ENCODE measurements around the gene ARFGAP1.
"Not testable (repeated sequence)": the region's sequence is repeated elsewhere in the genome, so short reads cannot be mapped to it uniquely, and the experiment has no call there.

The ARFGAP1 gene

DNA sequence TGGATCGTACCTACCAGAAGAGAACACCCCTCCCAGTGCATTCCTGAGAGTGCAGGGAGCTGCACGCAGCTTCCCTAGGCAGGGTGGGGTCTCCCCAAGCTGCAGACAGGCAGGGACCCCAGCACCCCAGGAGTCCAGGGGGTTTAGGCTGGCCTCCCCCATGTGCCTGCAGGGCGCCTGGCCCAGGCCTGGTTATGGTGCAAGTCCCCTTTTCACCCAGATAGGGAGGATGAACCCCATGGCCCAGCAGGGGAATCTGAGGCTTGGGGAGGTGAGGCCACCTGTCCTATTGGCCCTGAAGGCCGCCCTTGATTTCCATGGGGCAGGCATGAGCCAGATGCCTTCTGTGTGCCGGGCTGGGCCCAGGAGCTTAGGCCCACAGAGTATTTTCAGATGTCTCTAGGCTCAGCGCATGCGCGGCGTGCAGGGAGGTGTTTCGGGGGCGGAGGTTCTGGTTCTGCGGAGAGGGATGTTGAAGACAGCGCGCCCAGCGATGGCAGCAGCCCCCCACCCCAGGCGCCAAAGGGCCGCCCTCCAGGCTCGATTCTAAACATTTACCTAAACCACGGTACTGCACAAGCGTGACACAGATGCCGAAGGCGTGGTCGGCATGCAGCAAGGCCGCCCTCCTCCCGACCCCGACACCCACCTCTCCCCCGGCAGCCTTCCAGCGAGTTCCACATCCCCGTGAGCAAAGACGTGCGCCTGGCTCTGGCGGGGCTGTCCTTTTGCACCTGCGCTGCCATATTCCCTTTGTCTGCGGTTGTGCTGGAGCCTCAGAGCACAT is 49.7 kb downstream of the ARFGAP1 start:
- DNase-seq = peak; percentile 18

DNA sequence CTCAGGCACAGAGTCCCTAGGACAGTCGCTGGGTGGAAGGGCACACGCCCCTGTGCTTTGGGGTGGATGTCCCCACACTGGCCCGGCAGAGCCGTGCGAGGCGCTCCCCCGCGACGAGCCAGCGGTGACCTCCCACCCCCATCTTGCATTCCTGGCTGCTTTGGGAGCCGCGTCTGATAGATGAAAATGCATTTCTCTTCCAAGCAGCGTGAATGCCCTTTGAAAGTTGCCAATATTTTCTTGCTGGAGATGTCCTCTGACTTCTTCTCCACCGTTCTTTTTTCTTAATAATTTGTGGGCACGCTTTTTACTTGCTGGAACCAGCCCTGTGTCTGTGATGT is 50.3 kb downstream of the ARFGAP1 start:
- no peak for DNase-seq

GRCh38 chr20:63323357-63323981 is 50.9 kb downstream of the ARFGAP1 start:
- DNase-seq = peak; percentile 37

- no peak for DNase-seq
Observed at GRCh38 chr20:63325021-63325471, 52.4 kb downstream of the ARFGAP1 start.

DNA sequence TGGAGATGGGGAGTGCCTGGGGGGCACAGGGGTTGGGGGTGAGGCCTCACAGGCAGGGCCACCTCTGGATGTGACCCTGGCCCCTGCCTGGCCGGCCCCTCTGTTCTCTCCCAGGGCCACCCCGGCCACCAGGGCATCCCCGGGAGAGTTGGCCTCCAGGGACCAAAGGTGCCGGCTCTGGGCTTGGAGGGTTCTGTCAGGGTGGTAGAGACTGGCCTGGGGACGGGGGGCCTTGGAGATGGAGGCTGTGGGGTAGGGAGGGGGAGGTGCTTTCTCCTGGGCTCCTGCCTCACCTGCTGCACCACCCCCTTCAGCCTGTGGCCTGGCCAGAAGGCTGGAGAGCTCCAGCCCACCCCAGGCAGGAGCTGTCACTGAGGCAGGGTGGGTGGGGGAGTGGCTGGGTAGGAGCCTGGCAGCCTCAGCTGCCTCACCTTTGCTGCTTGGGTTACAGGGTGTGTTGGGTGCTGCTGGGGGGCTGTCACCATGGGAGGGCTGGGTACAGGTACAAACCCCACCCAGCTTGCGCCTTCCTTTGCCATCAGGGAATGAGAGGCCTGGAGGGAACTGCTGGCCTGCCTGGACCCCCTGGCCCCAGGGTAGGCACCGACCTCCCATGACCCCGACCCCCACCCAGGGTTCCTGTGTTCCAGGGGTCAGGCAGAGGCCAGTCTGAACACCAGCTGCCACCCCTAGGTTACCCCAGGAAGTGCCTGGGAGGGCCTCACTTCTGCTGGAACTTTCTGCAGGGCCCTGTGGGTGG is 53.1 kb downstream of the ARFGAP1 start:
- DNase-seq = no peak

DNA sequence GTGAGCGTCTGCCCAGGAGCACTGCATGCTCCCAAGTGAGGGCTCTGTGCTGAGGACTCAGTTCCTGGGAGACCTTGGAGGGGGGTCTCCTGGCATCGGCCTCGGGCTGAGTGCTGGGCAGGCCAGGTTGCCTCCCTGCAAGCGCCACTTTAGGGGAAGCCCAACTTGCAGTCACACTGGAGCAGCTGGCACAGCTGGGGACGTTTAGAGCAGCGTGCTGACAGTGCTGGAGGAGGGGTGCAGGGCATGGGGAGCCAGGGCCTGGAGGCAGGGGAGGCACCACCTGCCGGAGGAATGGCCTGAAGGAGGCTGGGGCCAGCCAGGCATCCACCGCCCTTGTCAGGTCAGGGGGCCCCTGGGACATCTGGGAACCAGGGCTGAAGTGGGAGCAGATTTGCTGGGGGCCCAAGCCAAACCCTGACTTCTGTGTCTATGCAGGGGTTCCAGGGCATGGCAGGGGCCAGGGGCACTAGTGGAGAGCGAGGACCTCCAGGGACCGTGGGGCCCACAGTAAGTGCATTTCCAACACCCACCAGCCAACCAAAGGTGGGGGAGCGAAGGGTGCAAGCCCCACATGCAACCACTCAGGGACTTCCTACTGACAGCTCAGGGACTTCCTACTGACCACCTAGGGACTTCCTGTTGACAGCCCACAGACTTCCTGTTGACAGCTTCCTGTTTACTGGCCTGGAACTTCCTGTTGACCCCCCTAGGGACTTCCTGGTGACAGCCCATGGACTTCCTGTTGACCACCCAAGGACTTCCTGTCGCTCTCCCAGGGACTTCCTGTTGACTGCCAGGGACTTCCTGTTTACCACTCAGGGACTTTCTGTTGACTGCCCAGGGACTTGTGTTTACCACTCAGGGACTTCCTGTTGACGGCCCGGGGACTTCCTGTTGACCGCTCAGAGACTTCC is 54.0 kb downstream of the ARFGAP1 start:
- DNase-seq = no peak

DNA sequence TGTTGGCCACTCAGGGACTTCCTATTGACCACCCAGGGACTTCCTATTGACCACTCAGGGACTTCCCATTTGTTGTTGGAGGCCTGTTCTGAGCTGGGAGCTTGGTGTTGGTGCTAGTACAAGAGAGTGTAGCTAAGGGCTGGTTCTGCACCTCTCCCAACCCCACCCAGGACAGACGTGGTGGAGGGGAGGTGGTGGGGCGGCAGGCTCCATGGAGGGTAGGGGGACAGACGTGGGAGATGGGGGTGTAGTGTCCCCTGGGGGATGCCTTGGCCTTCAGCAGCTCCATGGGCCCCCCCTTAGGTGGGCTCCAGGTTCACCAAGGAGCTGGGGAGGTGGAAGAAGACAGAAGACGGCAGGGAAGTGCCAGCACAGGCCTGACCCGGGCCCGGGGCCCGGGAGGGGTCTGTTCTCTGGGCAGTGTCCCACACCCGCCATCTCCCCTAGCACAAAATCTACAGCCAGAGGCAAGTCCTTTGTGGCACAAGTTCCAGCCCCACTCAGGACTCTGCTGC is 54.7 kb downstream of the ARFGAP1 start:
- DNase-seq = no peak

DNA sequence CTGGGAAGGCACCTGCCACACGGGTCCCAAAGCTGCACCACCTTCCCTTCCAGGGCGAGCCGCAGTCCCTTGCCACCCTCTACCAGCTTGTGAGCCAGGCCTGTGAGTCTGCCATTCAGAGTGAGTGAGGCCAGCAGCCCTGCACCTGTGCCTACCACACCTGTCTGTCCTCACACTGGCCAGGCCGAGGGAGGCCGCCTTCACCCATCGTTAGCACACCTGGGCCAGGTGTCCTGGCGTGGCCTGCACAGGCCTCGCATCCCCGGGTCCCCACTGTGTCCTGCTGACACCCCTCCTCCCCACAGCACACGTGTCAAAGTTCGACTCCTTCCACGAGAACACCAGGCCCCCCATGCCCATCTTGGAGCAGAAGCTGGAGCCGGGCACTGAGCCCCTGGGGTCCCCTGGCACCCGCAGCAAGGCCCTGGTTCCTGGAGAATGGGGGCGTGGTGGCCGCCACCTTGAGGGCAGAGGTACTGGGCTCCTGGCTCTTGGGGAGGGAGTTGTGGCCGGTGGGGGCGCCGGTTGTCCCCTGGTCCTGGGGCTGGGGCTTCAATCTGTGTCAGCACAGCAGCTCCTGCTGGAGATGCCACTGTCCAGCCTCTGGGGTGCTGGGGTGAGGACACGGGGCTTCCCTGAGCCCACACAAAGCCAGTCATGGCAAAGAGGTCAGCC is 55.5 kb downstream of the ARFGAP1 start:
- no peak for DNase-seq

DNA sequence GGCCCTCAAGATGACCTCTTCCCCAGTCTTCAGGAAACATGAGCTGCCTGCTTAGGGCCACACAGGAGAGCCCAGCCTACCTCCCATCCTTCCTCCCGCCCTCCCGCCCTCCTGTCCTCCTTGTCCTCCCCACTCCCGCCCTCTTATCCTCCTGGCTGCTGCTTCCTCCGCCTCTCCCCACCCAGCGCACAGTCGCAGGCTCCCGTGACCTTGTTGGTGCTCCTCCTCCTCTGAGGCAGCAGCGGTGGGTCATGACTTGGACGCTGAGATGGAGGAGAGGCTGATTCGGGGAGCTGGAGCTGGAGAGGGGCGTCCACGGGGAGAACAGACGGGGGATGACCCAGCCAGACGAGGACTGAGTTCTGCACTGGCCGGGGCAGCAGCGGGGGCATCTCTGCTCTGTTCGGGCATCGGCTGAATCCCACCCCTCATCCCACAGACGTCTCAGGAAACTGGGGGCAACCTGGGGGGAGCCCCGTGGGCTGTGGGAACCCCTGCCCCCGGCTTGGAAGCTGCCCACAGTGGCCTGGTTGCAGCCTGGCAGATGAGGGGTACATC is 56.2 kb downstream of the ARFGAP1 start:
- no peak for DNase-seq

DNA sequence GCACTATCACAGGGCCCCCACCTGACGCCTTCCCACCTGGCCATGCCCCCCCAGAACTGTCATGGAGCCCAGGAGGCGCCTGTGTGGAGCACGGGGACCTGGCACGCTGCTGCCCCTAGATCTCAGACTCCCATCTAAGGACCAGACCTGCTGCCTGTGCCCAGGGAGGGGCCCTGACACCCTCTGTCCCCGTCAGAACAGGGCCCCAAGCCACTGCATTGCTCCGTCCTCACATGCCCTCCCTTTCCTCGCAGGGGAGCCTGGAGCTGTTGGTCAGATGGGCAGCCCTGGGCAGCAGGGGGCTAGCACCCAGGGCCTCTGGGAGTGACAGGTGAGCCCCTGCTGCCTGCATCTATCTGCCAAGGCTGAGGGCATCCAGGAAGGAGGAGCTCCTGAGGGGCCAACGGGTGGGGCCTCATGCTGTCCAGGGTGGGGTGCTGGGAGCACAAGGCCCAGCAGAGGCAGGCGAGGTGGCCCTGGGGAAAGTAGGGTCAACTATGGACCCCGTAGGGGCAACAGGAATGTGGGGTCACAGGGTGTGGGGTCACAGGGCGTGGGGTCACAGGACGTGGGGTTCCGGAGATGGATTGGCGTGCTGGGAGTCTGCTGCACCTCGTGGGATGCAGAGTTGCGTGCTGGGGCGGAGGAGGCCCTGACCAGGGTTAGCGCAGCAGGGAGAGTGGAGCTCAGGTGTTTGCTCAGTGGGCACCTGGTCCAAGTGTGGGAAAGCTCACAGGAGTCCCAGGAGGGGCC is 56.9 kb downstream of the ARFGAP1 start:
- DNase-seq = no peak

- DNase-seq = no peak
Observed at GRCh38 chr20:63330084-63330760, 57.6 kb downstream of the ARFGAP1 start.

- DNase-seq = no peak
Observed at GRCh38 chr20:63330940-63331339, 58.3 kb downstream of the ARFGAP1 start.

GRCh38 chr20:63331741-63332400 is 59.3 kb downstream of the ARFGAP1 start:
- DNase-seq = no peak

DNA sequence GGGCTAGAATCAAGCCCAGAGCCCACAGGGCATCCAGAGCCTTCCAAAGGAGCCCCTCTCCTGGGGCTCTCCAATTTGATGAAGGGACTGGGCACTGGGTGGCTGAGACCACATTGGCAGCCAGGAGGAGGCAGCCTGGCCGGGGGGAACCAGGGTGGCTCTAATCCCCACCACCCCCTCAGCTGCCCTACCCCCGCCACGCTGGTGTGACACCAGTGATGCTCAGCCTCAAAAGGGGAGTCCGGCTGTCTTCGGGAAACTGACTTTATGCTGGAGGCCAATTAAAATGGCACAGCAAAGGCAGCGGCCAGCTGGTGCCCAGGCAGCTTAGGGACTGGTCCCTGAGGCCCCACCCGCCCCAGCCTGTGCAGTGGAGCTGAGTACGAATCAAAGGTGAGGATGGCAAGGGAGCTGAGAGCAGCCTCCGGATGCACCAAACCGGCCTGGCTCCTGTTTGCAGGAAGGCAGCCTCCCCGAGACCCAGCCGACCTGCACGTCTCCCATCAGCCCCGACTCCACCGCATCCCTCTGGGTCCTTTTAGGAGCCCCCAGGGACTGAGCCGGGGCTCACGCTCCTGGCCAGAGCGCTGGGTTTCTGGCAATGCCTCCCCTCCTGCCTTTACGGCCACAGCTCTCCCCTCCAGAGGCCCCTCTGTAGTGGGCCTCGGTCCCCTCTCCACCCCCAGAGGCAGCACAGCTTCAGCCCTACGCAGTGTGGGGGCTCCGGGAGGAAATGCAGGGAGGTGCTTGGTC is 60.1 kb downstream of the ARFGAP1 start:
- no peak for DNase-seq

GRCh38 chr20:63333241-63333836 is 60.7 kb downstream of the ARFGAP1 start:
- DNase-seq = no peak

DNA sequence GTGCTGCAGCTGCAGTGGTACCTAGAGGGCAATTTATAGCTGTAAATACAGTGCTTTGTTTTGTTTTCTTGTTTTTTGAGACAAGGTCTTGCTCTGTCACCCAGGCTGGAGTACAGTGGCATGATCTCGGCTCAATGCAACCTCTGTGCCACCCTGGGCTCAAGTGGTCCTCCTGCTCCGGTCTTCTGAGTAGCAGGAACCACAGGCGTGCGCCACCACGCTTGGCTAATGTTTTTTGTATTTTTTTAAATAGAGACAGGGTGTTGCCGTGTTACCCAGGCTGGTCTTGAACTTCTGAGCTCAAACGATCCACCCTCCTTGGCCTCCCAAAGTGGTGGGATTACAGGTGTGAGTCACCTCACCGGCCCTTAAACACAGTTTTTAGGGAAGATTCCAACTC is 61.7 kb downstream of the ARFGAP1 start:
- DNase-seq = no peak

GRCh38 chr20:63335060-63335459 is 62.4 kb downstream of the ARFGAP1 start:
- DNase-seq = not testable (repeated sequence)

DNA sequence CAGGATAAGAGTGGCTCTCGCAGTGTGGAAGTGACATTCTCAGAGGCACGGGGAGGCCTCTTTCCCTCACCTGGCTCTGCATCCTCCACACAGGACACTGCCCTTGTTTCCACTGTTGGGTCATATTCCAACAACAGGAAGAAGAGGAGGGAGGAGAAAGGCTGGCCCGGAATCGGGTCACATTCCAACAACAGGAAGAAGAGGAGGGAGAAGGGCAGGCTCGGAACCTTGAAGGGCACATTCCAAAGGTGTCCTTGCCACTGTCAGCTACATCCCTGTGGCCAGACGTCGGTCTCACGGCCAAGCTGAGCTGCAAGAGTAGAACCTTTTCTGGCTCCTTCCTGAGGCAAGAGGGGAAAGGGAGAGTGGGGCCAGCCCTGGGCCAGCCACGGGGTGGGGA is 63.1 kb downstream of the ARFGAP1 start:
- DNase-seq = no peak
